Stimulated activated CD4-positive, alpha-beta T cell treated with anti-CD3 and anti-CD28 coated beads, Interleukin-12 subunit alpha, Interleukin-12 subunit beta, amount 100 ng/mL, for 48 hours (primary cell): ENCODE results near the gene LRRK1.
"Not testable (repeated sequence)": the region's sequence is repeated elsewhere in the genome, so short reads cannot be mapped to it uniquely, and the experiment has no call there.

Experiments
- DNase-seq, 3 donors: peaks; one replicate each; pipeline ENCODE4 v3.0.0-alpha.2; 2020; ENCODE audit warnings: low read depth in 2 of 3, low spot score in 1 of 3

LRRK1 gene

GRCh38 chr15:101067660-101068522, 148.7 kb downstream of the LRRK1 start:
- no peak for DNase-seq

- no peak for DNase-seq
Observed at GRCh38 chr15:101068523-101068960, 149.4 kb downstream of the LRRK1 start.

- DNase-seq: no peak
Observed at GRCh38 chr15:101068961-101069653, 149.9 kb downstream of the LRRK1 start.

- no peak for DNase-seq
Observed at GRCh38 chr15:101069654-101069973, 150.5 kb downstream of the LRRK1 start.

- no peak for DNase-seq
Observed at GRCh38 chr15:101070024-101070423, 150.9 kb downstream of the LRRK1 start.

- no peak for DNase-seq
Observed at GRCh38 chr15:101070502-101071273, 151.5 kb downstream of the LRRK1 start.

- no peak for DNase-seq
Observed at GRCh38 chr15:101071651-101072050, 152.5 kb downstream of the LRRK1 start.

- not testable (repeated sequence) for DNase-seq
Observed at GRCh38 chr15:101072235-101072634, 153.1 kb downstream of the LRRK1 start.

GRCh38 chr15:101077806-101078668, 158.9 kb downstream of the LRRK1 start:
- DNase-seq: not testable (repeated sequence)

GRCh38 chr15:101078669-101079323, 159.6 kb downstream of the LRRK1 start:
- DNase-seq: no peak

GRCh38 chr15:101081900-101082299, 162.7 kb downstream of the LRRK1 start:
- DNase-seq: no peak

- no peak for DNase-seq
Observed at GRCh38 chr15:101083336-101084045, 164.3 kb downstream of the LRRK1 start.

- no peak for DNase-seq
Observed at GRCh38 chr15:101084801-101085200, 165.6 kb downstream of the LRRK1 start.

- DNase-seq: no peak
Observed at GRCh38 chr15:101085311-101085700, 166.1 kb downstream of the LRRK1 start.

GRCh38 chr15:101086394-101087171, 167.4 kb downstream of the LRRK1 start:
- no peak for DNase-seq

- no peak for DNase-seq
Observed at GRCh38 chr15:101087172-101087769, 168.1 kb downstream of the LRRK1 start.

- no peak for DNase-seq
Observed at GRCh38 chr15:101088271-101088670, 169.1 kb downstream of the LRRK1 start.

GRCh38 chr15:101088788-101089578, 169.8 kb downstream of the LRRK1 start:
- DNase-seq: peak; percentile 62 to 83 (median 72)
